IMR-90 (cell line): ENCODE measurements around the gene AUTS2. TPM values are rescaled to one million over a fixed set of nuclear protein-coding genes. Genes with fewer than 3 reads are reported as not detected.

Experiments used
- ATAC-seq: fragments of 200-7000 bp; cut with Tn5 transposase; 2 replicates; pipeline ENCODE4 v1.9.1; 2020; ENCODE audit warnings: low read depth, mild to moderate bottlenecking, moderate library complexity
- BruUV-seq: library from RNA; stranded (reverse); fragments of 400-500 nt; replicated peaks from 2 replicates; lab custom pipeline; 2021; lab: Mats Ljungman, UMichigan
- CTCF ChIA-PET: fragments of 300-600 bp; formaldehyde crosslinking; extraction: SDS; loops from one replicate; lab custom pipeline; 2021; ENCODE audit warnings: antibody characterized with exemption; lab: Yijun Ruan, JAX
- POLR2A ChIA-PET: fragments of 300-600 bp; sonication (Branson Sonifier 250); formaldehyde crosslinking; loops from one replicate; lab custom pipeline; 2022; ENCODE audit warnings: antibody characterized with exemption; ENCODE audit not compliant: unreplicated experiment; lab: Charles Lee
- DNase-seq: peaks from one replicate; pipeline ENCODE4 v3.0.0; 2013
- H2AFZ ChIP-seq: replicated peaks from 2 replicates; pipeline ENCODE3; 2013; ENCODE audit warnings: low read length, mild to moderate bottlenecking; ENCODE audit not compliant: poor library complexity
- H2AK5ac ChIP-seq: 2 replicates; pipeline ENCODE4 v1.6.1; 2013; ENCODE audit warnings: low read depth, low read length, inconsistent platforms
- H2AK9ac ChIP-seq: replicated peaks from 2 replicates; pipeline ENCODE3; 2013; ENCODE audit warnings: mild to moderate bottlenecking, low read depth, low read length, moderate library complexity; ENCODE audit not compliant: poor library complexity
- H2BK120ac ChIP-seq: 2 replicates; pipeline ENCODE4 v1.6.1; 2013; ENCODE audit warnings: low read depth, low read length, inconsistent platforms
- H2BK15ac ChIP-seq: 3 replicates; pipeline ENCODE4 v1.6.1; 2013; ENCODE audit warnings: low read depth, low read length, inconsistent platforms
- H2BK20ac ChIP-seq: 2 replicates; pipeline ENCODE4 v1.6.1; 2013; ENCODE audit warnings: low read depth, mild to moderate bottlenecking, inconsistent platforms, low read length, moderate library complexity
- H2BK5ac ChIP-seq: 2 replicates; pipeline ENCODE4 v1.6.1; 2013; ENCODE audit warnings: mild to moderate bottlenecking, low read depth, low read length, inconsistent platforms; ENCODE audit not compliant: poor library complexity, severe bottlenecking
- H3K14ac ChIP-seq: replicated peaks from 2 replicates; pipeline ENCODE4 v1.6.1; 2013; ENCODE audit warnings: low read depth, low read length, inconsistent platforms
- H3K18ac ChIP-seq: 2 replicates; pipeline ENCODE4 v1.6.1; 2013; ENCODE audit warnings: low read depth, low read length, control low read depth
- H3K23ac ChIP-seq: 2 replicates; pipeline ENCODE4 v1.6.1; 2013; ENCODE audit warnings: low read depth, low read length, inconsistent platforms
- H3K27ac ChIP-seq: 2 replicates; pipeline ENCODE4 v1.5.1; 2013; ENCODE audit warnings: mild to moderate bottlenecking, control low read depth, low read length; ENCODE audit not compliant: insufficient read depth
- H3K27me3 ChIP-seq: 2 replicates; pipeline ENCODE4 v1.6.1; 2013; ENCODE audit warnings: low read length; ENCODE audit not compliant: control insufficient read depth, insufficient read depth
- H3K36me3 ChIP-seq: 2 replicates; pipeline ENCODE4 v1.6.1; 2013; ENCODE audit warnings: low read length, mixed read lengths; ENCODE audit not compliant: control insufficient read depth, insufficient read depth
- H3K4ac ChIP-seq: 2 replicates; pipeline ENCODE4 v1.6.1; 2013; ENCODE audit warnings: low read depth, low read length, inconsistent platforms
- H3K4me1 ChIP-seq: 2 replicates; pipeline ENCODE4 v1.6.1; 2013; ENCODE audit warnings: low read length, mixed read lengths; ENCODE audit not compliant: control insufficient read depth, insufficient read depth
- H3K4me2 ChIP-seq: 2 replicates; pipeline ENCODE4 v1.6.1; 2013; ENCODE audit warnings: low read depth, mild to moderate bottlenecking, control low read depth, low read length, moderate library complexity
- H3K4me3 ChIP-seq: 2 replicates; pipeline ENCODE4 v1.5.1; 2013; ENCODE audit warnings: low read depth, mild to moderate bottlenecking, control low read depth, low read length, moderate library complexity; ENCODE audit not compliant: insufficient read depth
- H3K56ac ChIP-seq: 2 replicates; pipeline ENCODE4 v1.6.1; 2013; ENCODE audit warnings: low read length, inconsistent platforms; ENCODE audit not compliant: insufficient read depth; ENCODE audit errors: extremely low read depth
- H3K79me1 ChIP-seq, 2 experiments: 2 replicates each; pipeline ENCODE4 v1.6.1; 2013; ENCODE audit warnings: low read length in 2 of 2, inconsistent platforms in 1 of 2, low read depth in 1 of 2
- H3K9ac ChIP-seq: 2 replicates; pipeline ENCODE4 v1.6.1; 2013; ENCODE audit warnings: low read depth, low read length, control low read depth
- H3K9me1 ChIP-seq: 2 replicates; pipeline ENCODE4 v1.6.1; 2013; ENCODE audit warnings: low read length, inconsistent platforms; ENCODE audit not compliant: insufficient read depth
- H3K9me3 ChIP-seq: 2 replicates; pipeline ENCODE4 v1.6.1; 2013; ENCODE audit warnings: low read length; ENCODE audit not compliant: control insufficient read depth, insufficient read depth
- H4K20me1 ChIP-seq: 2 replicates; pipeline ENCODE4 v1.6.1; 2013; ENCODE audit warnings: low read length, inconsistent platforms; ENCODE audit not compliant: insufficient read depth
- H4K5ac ChIP-seq: 2 replicates; pipeline ENCODE4 v1.6.1; 2013; ENCODE audit warnings: mild to moderate bottlenecking, low read depth, low read length, control low read depth
- H4K8ac ChIP-seq, 2 experiments: 2 replicates each; pipeline ENCODE4 v1.6.1; 2013; ENCODE audit warnings: low read depth in 2 of 2, low read length in 2 of 2, control low read depth in 1 of 2, inconsistent platforms in 1 of 2
- H4K91ac ChIP-seq: 2 replicates; pipeline ENCODE4 v1.6.1; 2013; ENCODE audit warnings: low read depth, low read length, inconsistent platforms; ENCODE audit not compliant: insufficient read depth
- CEBPB ChIP-seq: IDR thresholded peaks from 2 replicates; pipeline ENCODE4 v1.6.1; 2012; ENCODE audit warnings: low read depth, low read length, improper control_type of control experiment
- FOS ChIP-seq: fragments of 150-350 bp; IDR thresholded peaks from 2 replicates; pipeline ENCODE4 v1.6.1; 2016; ENCODE audit warnings: low read depth, low read length
- MAZ ChIP-seq: IDR thresholded peaks from 2 replicates; pipeline ENCODE4 v1.6.1; 2012; ENCODE audit warnings: low read depth, mild to moderate bottlenecking, low read length, improper control_type of control experiment, moderate library complexity, borderline replicate concordance
- RFX5 ChIP-seq: IDR thresholded peaks from 2 replicates; pipeline ENCODE4 v1.8.0; 2012; ENCODE audit warnings: low read depth, mild to moderate bottlenecking, low read length, moderate library complexity
- WGBS, 2 experiments: methylation state at CpG; one replicate each; pipeline versions ENCODE4 v1.1.5 to v1.1.7; 2013; ENCODE audit warnings: missing lambda C conversion rate in 2 of 2; ENCODE audit not compliant: insufficient read length in 1 of 2; ENCODE audit errors: extremely low coverage in 2 of 2; 5-methylcytosine and 5-hydroxymethylcytosine counted together
- dilution Hi-C: fragments of 300-500 bp; cut with HindIII; formaldehyde crosslinking; loops from one replicate; pipeline ENCODE4 v1.14.3; 2018; ENCODE audit warnings: low sequenced_read_pairs; ENCODE audit not compliant: unreplicated experiment
- in situ Hi-C: fragments of 300-500 bp; cut with MboI; formaldehyde crosslinking; loops from 3 replicates; pipeline ENCODE4 v1.14.3; 2019; ENCODE audit warnings: low sequenced_read_pairs, inconsistent platforms, mixed read lengths
- intact Hi-C: fragments of 100-400 bp; cut with micrococcal nuclease; formaldehyde crosslinking; loops from 2 replicates; pipeline ENCODE4 v1.10.0; 2022
- polyA plus RNA-seq, 3 experiments: library from polyadenylated mRNA; depleted of rRNA; stranded (reverse); fragments of >200 nt; gene quantifications; 2 replicates each; pipeline ENCODE4 v1.2.3, GENCODE V29; 2012; ENCODE audit warnings: low replicate concordance in 1 of 3
- total RNA-seq: library from RNA; depleted of rRNA; stranded (reverse); fragments of >200 nt; gene quantifications from 2 replicates; pipeline ENCODE4 v1.2.3, GENCODE V29; 2012

Gene AUTS2
- total and polyA plus RNA-seq, 2 of the 4 experiments (the other 2 are of a cell fraction), result 0.90 to 3.0 TPM

- no peak overlapping the region for H3K9ac ChIP-seq
- no peak for DNase-seq
- TF ChIP-seq RFX5, result no peak
- no peak for TF ChIP-seq MAZ
- TF ChIP-seq FOS, result no peak
- TF ChIP-seq CEBPB, result peak; percentile 88
These were observed 968.4 kb downstream of the AUTS2 start for GRCh38 chr7:70566671-70567070.

More at GRCh38 chr7:70566671-70567070, 968.4 kb downstream of the AUTS2 start:
- no peak overlapping the region for H3K56ac ChIP-seq
- H2BK120ac ChIP-seq, result no peak overlapping the region
- ATAC-seq, result no peak
- no peak overlapping the region for H2AK9ac ChIP-seq
- intact Hi-C loops, result no loop called here
- no peak overlapping the region for H2BK15ac ChIP-seq
- H4K8ac ChIP-seq, result no peak overlapping the region
- BruUV-seq, result no TSS peak
- no peak overlapping the region for H3K18ac ChIP-seq
- no peak overlapping the region for H3K4ac ChIP-seq
- H3K14ac ChIP-seq, result no peak overlapping the region
- 80% methylated on average over 1 of the region's 3 CpGs; no CpG with 5 or more reads in 1 of the 2 experiments for WGBS, 2 experiments
- no peak overlapping the region for H4K5ac ChIP-seq
- H3K79me1 ChIP-seq, result no peaks in the 10 kb centered on the region
- no peak overlapping the region for H2BK5ac ChIP-seq
- ChIA-PET CTCF (no interaction called here), POLR2A (no interaction called here)
- in situ Hi-C loops, result no loop called here
- H4K91ac ChIP-seq, result no peak overlapping the region
- no peak overlapping the region for H3K23ac ChIP-seq
- dilution Hi-C loops, result no loop called here
- H3K9me3 ChIP-seq, result no peaks in the 10 kb centered on the region
- no peak overlapping the region for H2AK5ac ChIP-seq
- H3K27me3 ChIP-seq, result no peaks in the 10 kb centered on the region
- H3K4me3 ChIP-seq, result no peak overlapping the region
- no peaks in the 10 kb centered on the region for H3K36me3 ChIP-seq
- H2BK20ac ChIP-seq, result no peak overlapping the region
- no peak overlapping the region for H2AFZ ChIP-seq
- no peaks in the 10 kb centered on the region for H3K9me1 ChIP-seq
- H3K27ac ChIP-seq, result no peak overlapping the region
- H3K4me1 ChIP-seq, result no peaks in the 10 kb centered on the region
- H4K20me1 ChIP-seq, result no peaks in the 10 kb centered on the region
- H3K4me2 ChIP-seq, result no peak overlapping the region
